ENCODE data around the gene NOMO2.
"Not testable (repeated sequence)": the region's sequence is repeated elsewhere in the genome, so short reads cannot be mapped to it uniquely, and the experiment has no call there.

DNA sequence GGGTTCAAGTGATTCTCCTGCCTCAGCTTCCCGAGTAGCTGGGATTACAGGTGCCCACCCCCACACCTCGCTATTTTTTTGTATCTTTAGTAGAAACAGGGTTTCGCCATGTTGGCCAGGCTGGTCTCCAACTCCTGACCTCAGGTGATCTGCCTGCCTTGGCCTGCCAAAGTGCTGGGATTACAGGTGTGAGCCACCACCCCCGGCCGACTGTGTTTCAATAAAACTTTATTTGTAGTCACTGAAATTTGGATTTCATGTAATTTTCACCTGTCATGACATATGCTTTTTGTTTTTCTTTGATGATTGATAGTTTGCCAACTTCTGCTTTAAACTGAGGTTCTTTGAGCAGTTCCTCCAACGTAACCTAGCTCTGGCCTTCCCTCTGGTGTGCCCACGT lies 12.0 kb upstream of the NOMO2 start:
- TF ChIP-seq, protein P1, sequence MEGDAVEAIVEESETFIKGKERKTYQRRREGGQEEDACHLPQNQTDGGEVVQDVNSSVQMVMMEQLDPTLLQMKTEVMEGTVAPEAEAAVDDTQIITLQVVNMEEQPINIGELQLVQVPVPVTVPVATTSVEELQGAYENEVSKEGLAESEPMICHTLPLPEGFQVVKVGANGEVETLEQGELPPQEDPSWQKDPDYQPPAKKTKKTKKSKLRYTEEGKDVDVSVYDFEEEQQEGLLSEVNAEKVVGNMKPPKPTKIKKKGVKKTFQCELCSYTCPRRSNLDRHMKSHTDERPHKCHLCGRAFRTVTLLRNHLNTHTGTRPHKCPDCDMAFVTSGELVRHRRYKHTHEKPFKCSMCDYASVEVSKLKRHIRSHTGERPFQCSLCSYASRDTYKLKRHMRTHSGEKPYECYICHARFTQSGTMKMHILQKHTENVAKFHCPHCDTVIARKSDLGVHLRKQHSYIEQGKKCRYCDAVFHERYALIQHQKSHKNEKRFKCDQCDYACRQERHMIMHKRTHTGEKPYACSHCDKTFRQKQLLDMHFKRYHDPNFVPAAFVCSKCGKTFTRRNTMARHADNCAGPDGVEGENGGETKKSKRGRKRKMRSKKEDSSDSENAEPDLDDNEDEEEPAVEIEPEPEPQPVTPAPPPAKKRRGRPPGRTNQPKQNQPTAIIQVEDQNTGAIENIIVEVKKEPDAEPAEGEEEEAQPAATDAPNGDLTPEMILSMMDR (IDR thresholded peaks at IDR 0.05; ENCODE audit: low read depth, low read length, missing input control): not testable (repeated sequence)
- not testable (repeated sequence) for TF ChIP-seq HNF4G, RXRA, YY1 (IDR thresholded peaks at IDR 0.05)

All from liver (tissue), 3 donors.